Activated T-cell treated with anti-CD3 and anti-CD28 coated beads, Interleukin-2, amount 50 U/mL, for 4 hours (primary cell): ENCODE results near the gene MPZL1. TPM values are rescaled to one million over a fixed set of nuclear protein-coding genes. Genes with fewer than 3 reads are reported as not detected.
"Not testable (repeated sequence)": the region's sequence is repeated elsewhere in the genome, so short reads cannot be mapped to it uniquely, and the experiment has no call there.

ENCODE experiments used
- ATAC-seq, 2 donors: fragments of 200-7000 bp; cut with Tn5 transposase; one replicate each; pipeline ENCODE4 v1.10.0; 2021
- DNase-seq: peaks from one replicate; pipeline ENCODE4 v3.0.0-alpha.2; 2020
- H3K27me3 Mint-ChIP-seq: one replicate; pipeline ENCODE4 v1.8.0; 2021; ENCODE audit warnings: low read depth, mixed read lengths
- H3K36me3 Mint-ChIP-seq: one replicate; pipeline ENCODE4 v1.8.0; 2022; ENCODE audit warnings: mixed read lengths; ENCODE audit not compliant: insufficient read depth
- H3K4me1 Mint-ChIP-seq: one replicate; pipeline ENCODE4 v1.8.0; 2021; ENCODE audit warnings: low read depth, mixed read lengths
- H3K4me3 Mint-ChIP-seq: one replicate; pipeline ENCODE4 v1.8.0; 2021; ENCODE audit warnings: mild to moderate bottlenecking, moderate library complexity, mixed read lengths
- H3K9me3 Mint-ChIP-seq: one replicate; pipeline ENCODE4 v1.8.0; 2021; ENCODE audit warnings: mixed read lengths
- total RNA-seq, 3 donors: library from RNA; stranded (reverse); gene quantifications; one replicate each; pipeline ENCODE4 v1.2.1, GENCODE V29; 2021

The MPZL1 gene
- total RNA-seq, 3 donors from 2014 or later: 12.6 to 15.3 (median 15.3) TPM

GRCh38 chr1:167742392-167743057 lies 20.7 kb downstream of the MPZL1 start:
- not testable (repeated sequence) for H3K27me3 Mint-ChIP-seq, H3K4me3 Mint-ChIP-seq, ATAC-seq, H3K36me3 Mint-ChIP-seq, H3K9me3 Mint-ChIP-seq, H3K4me1 Mint-ChIP-seq, DNase-seq

GRCh38 chr1:167744901-167745300 lies 23.1 kb downstream of the MPZL1 start:
- H3K9me3 Mint-ChIP-seq: no peaks in the 10 kb centered on the region
- peaks cover 4% of the 10 kb centered on the region for H3K4me1 Mint-ChIP-seq
- no peak for DNase-seq
- H3K4me3 Mint-ChIP-seq: no peak overlapping the region
- no peaks in the 10 kb centered on the region for H3K27me3 Mint-ChIP-seq
- no peaks in the 10 kb centered on the region for H3K36me3 Mint-ChIP-seq
- ATAC-seq: no peak

GRCh38 chr1:167746013-167746672 lies 24.4 kb downstream of the MPZL1 start:
- Mint-ChIP-seq H3K36me3 (no peaks in the 10 kb centered on the region), H3K4me1 (peaks cover 4% of the 10 kb centered on the region), H3K27me3 (no peaks in the 10 kb centered on the region), H3K4me3 (no peak overlapping the region), H3K9me3 (no peaks in the 10 kb centered on the region)
- ATAC-seq (no peak), DNase-seq (no peak)

GRCh38 chr1:167746988-167747655 lies 25.3 kb downstream of the MPZL1 start:
- ATAC-seq (no peak), DNase-seq (no peak)
- H3K4me1 Mint-ChIP-seq: peaks cover 8% of the 10 kb centered on the region
- no peaks in the 10 kb centered on the region for H3K36me3 Mint-ChIP-seq
- no peak overlapping the region for H3K4me3 Mint-ChIP-seq
- H3K9me3 Mint-ChIP-seq: no peaks in the 10 kb centered on the region
- no peaks in the 10 kb centered on the region for H3K27me3 Mint-ChIP-seq

GRCh38 chr1:167747988-167748387 lies 26.2 kb downstream of the MPZL1 start:
- peaks cover 16% of the 10 kb centered on the region for H3K4me1 Mint-ChIP-seq
- DNase-seq (no peak), ATAC-seq (no peak)
- no peak overlapping the region for H3K4me3 Mint-ChIP-seq
- H3K9me3 Mint-ChIP-seq: no peaks in the 10 kb centered on the region
- no peaks in the 10 kb centered on the region for H3K27me3 Mint-ChIP-seq
- H3K36me3 Mint-ChIP-seq: no peaks in the 10 kb centered on the region

- Mint-ChIP-seq H3K27me3 (no peaks in the 10 kb centered on the region), H3K4me1 (peaks cover 19% of the 10 kb centered on the region), H3K36me3 (no peaks in the 10 kb centered on the region), H3K9me3 (no peaks in the 10 kb centered on the region), H3K4me3 (no peak overlapping the region)
- no peak for ATAC-seq
- DNase-seq: no peak
Observed at GRCh38 chr1:167748906-167749305, 27.1 kb downstream of the MPZL1 start.

- peaks cover 19% of the 10 kb centered on the region for H3K4me1 Mint-ChIP-seq
- ATAC-seq (no peak), DNase-seq (no peak)
- no peak overlapping the region for H3K4me3 Mint-ChIP-seq
- no peaks in the 10 kb centered on the region for H3K9me3 Mint-ChIP-seq
- H3K36me3 Mint-ChIP-seq: no peaks in the 10 kb centered on the region
- H3K27me3 Mint-ChIP-seq: no peaks in the 10 kb centered on the region
Observed at GRCh38 chr1:167749741-167750140, 28.0 kb downstream of the MPZL1 start.

GRCh38 chr1:167750641-167751040 lies 28.9 kb downstream of the MPZL1 start:
- Mint-ChIP-seq H3K4me3 (no peak overlapping the region), H3K36me3 (no peaks in the 10 kb centered on the region), H3K27me3 (no peaks in the 10 kb centered on the region), H3K9me3 (no peaks in the 10 kb centered on the region), H3K4me1 (peaks cover 19% of the 10 kb centered on the region)
- no peak for DNase-seq
- ATAC-seq: no peak

- Mint-ChIP-seq H3K27me3 (no peaks in the 10 kb centered on the region), H3K4me3 (no peak overlapping the region), H3K4me1 (peaks cover 18% of the 10 kb centered on the region), H3K36me3 (no peaks in the 10 kb centered on the region), H3K9me3 (no peaks in the 10 kb centered on the region)
- no peak for ATAC-seq
- no peak for DNase-seq
Observed at GRCh38 chr1:167751676-167752075, 29.9 kb downstream of the MPZL1 start.

- Mint-ChIP-seq H3K4me1 (peaks cover 21% of the 10 kb centered on the region), H3K27me3 (no peaks in the 10 kb centered on the region), H3K36me3 (no peaks in the 10 kb centered on the region), H3K9me3 (no peaks in the 10 kb centered on the region), H3K4me3 (peak overlapping the region; percentile 0)
- ATAC-seq (peak in 1 of 2 donors; percentile 62), DNase-seq (no peak)
Observed at GRCh38 chr1:167752219-167752985, 30.6 kb downstream of the MPZL1 start.

GRCh38 chr1:167755654-167756053 lies 33.9 kb downstream of the MPZL1 start:
- no peaks in the 10 kb centered on the region for H3K27me3 Mint-ChIP-seq
- no peak for ATAC-seq
- H3K4me1 Mint-ChIP-seq: peaks cover 22% of the 10 kb centered on the region
- no peaks in the 10 kb centered on the region for H3K9me3 Mint-ChIP-seq
- H3K36me3 Mint-ChIP-seq: no peaks in the 10 kb centered on the region
- H3K4me3 Mint-ChIP-seq: no peak overlapping the region
- no peak for DNase-seq

GRCh38 chr1:167756730-167757405 lies 35.1 kb downstream of the MPZL1 start:
- Mint-ChIP-seq H3K4me1 (peaks cover 33% of the 10 kb centered on the region), H3K9me3 (no peaks in the 10 kb centered on the region), H3K27me3 (no peaks in the 10 kb centered on the region), H3K36me3 (no peaks in the 10 kb centered on the region), H3K4me3 (no peak overlapping the region)
- no peak for ATAC-seq
- DNase-seq: no peak

- DNase-seq (no peak), ATAC-seq (no peak)
- peaks cover 33% of the 10 kb centered on the region for H3K4me1 Mint-ChIP-seq
- H3K36me3 Mint-ChIP-seq: no peaks in the 10 kb centered on the region
- H3K27me3 Mint-ChIP-seq: no peaks in the 10 kb centered on the region
- no peak overlapping the region for H3K4me3 Mint-ChIP-seq
- H3K9me3 Mint-ChIP-seq: no peaks in the 10 kb centered on the region
Observed at GRCh38 chr1:167757433-167758309, 35.9 kb downstream of the MPZL1 start.
